HepG2 (cell line): ENCODE data around the gene CASD1. TPM values are rescaled to one million over a fixed set of nuclear protein-coding genes. Genes with fewer than 3 reads are reported as not detected.

ENCODE experiments used
- ATAC-seq: fragments of 200-7000 bp; cut with Tn5 transposase; 3 replicates; pipeline ENCODE4 v1.9.1; 2020; ENCODE audit warnings: mild to moderate bottlenecking, moderate library complexity
- BruUV-seq: library from RNA; stranded (reverse); fragments of 400-500 nt; replicated peaks from 2 replicates; lab custom pipeline; 2021; lab: Mats Ljungman, UMichigan
- CTCF ChIA-PET: fragments of 300-600 bp; formaldehyde crosslinking; extraction: SDS; loops from one replicate; lab custom pipeline; 2021; ENCODE audit warnings: low total read pairs, inconsistent platforms, low intra/inter-chr PET ratio; lab: Yijun Ruan, JAX
- POLR2A ChIA-PET: fragments of 350-600 bp; sonication (Branson Sonifier 250); formaldehyde crosslinking; loops from one replicate; lab custom pipeline; 2020; ENCODE audit warnings: antibody characterized with exemption, inconsistent platforms; lab: Yijun Ruan, JAX
- DNase-seq: peaks from one replicate; pipeline ENCODE4 v3.0.0-alpha.2; 2015; ENCODE audit warnings: low spot score
- FAIRE-seq: peaks from 3 replicates; lab custom pipeline; 2011; peaks lifted over from hg19 to GRCh38; lab: Jason Lieb, UNC
- H2AFZ ChIP-seq: one replicate; pipeline ENCODE4 v1.6.1; 2011; ENCODE audit warnings: low read length, inconsistent platforms
- H3K27ac ChIP-seq: fragments of 300-600 bp; 3 replicates; pipeline ENCODE4 v1.8.0; 2011; ENCODE audit warnings: mixed run types, mild to moderate bottlenecking, mixed read lengths, low read length, inconsistent platforms; ENCODE audit not compliant: insufficient read depth; ENCODE audit errors: extremely low read length
- H3K27me3 ChIP-seq, 2 experiments: fragments of 200-600 bp in 1 of 2; 2 replicates in 1 of 2; 3 replicates in 1 of 2; pipeline versions ENCODE4 v1.6.0 to v1.8.0; 2011; ENCODE audit warnings: low read length in 2 of 2, mild to moderate bottlenecking in 2 of 2, moderate library complexity in 2 of 2, inconsistent platforms in 1 of 2; ENCODE audit not compliant: insufficient read depth in 2 of 2, control insufficient read depth in 1 of 2
- H3K36me3 ChIP-seq, 2 experiments: fragments of 200-600 bp in 1 of 2; replicated peaks in 1 of 2; 2 replicates in 1 of 2; 3 replicates in 1 of 2; pipeline versions ENCODE4 v1.5.1 to v1.8.0; 2011; ENCODE audit warnings: low read length in 2 of 2, inconsistent platforms in 1 of 2; ENCODE audit not compliant: insufficient read depth in 2 of 2, control insufficient read depth in 1 of 2
- H3K4me1 ChIP-seq: 2 replicates; pipeline ENCODE4 v1.5.1; 2012; ENCODE audit warnings: low read length, inconsistent platforms; ENCODE audit not compliant: insufficient read depth
- H3K4me2 ChIP-seq: 2 replicates; pipeline ENCODE4 v1.6.0; 2011; ENCODE audit warnings: low read depth, low read length, inconsistent platforms
- H3K4me3 ChIP-seq, 3 experiments: fragments of 200-600 bp in 1 of 3; sonication (generic), shearing (Covaris generic) in 1 of 3; replicated peaks in 1 of 3; 2 replicates each; pipeline ENCODE4 v1.5.1; 2011 to 2016; ENCODE audit warnings: low read length in 3 of 3, inconsistent platforms in 2 of 3, low read depth in 2 of 3, mild to moderate bottlenecking in 2 of 3, control low read depth in 1 of 3, mixed read lengths in 1 of 3; ENCODE audit not compliant: insufficient read depth in 1 of 3
- H3K79me2 ChIP-seq: one replicate; pipeline ENCODE4 v1.6.1; 2011; ENCODE audit warnings: low read length, inconsistent platforms; ENCODE audit not compliant: insufficient read depth
- H3K9ac ChIP-seq: 2 replicates; pipeline ENCODE4 v1.6.0; 2011; ENCODE audit warnings: mild to moderate bottlenecking, low read depth, low read length, inconsistent platforms; ENCODE audit not compliant: insufficient read depth
- H3K9me3 ChIP-seq: 2 replicates; pipeline ENCODE4 v1.5.1; 2012; ENCODE audit warnings: mild to moderate bottlenecking, low read length
- H4K20me1 ChIP-seq: 2 replicates; pipeline ENCODE4 v1.6.0; 2011; ENCODE audit warnings: inconsistent platforms, mild to moderate bottlenecking, low read length, moderate library complexity; ENCODE audit not compliant: insufficient read depth
- CREM ChIP-seq, 2 experiments: sonication (generic) in 1 of 2; formaldehyde crosslinking in 1 of 2; IDR thresholded peaks; 2 replicates each; pipeline versions ENCODE4 v1.4.0 to v1.6.1; 2016 to 2020; ENCODE audit warnings: antibody characterized with exemption in 1 of 2, mild to moderate bottlenecking in 1 of 2, missing genetic modification reagents in 1 of 2
- HDAC6 ChIP-seq: fragments of 200-600 bp; sonication (generic); IDR thresholded peaks from 2 replicates; pipeline ENCODE4 v1.7.0; 2017; ENCODE audit warnings: mild to moderate bottlenecking, antibody characterized with exemption, low read length, low read depth
- HNRNPH1 ChIP-seq: fragments of 200-400 bp; formaldehyde crosslinking; optimal IDR thresholded peaks from 2 replicates; pipeline ENCODE3; 2017; ENCODE audit warnings: mild to moderate bottlenecking, low read depth, low read length
- LCORL ChIP-seq, 2 experiments: fragments of 450-650 bp in 1 of 2; sonication (generic) in 1 of 2; formaldehyde crosslinking in 1 of 2; IDR thresholded peaks; 2 replicates each; pipeline versions ENCODE4 v1.5.0 to v1.6.1; 2017 to 2020; ENCODE audit warnings: antibody characterized with exemption in 1 of 2, missing genetic modification reagents in 1 of 2
- MTF2 ChIP-seq: sonication (generic); formaldehyde crosslinking; IDR thresholded peaks from 2 replicates; pipeline ENCODE4 v1.5.0; 2020; ENCODE audit warnings: missing genetic modification reagents, borderline replicate concordance
- SNAI1 ChIP-seq: sonication (generic); formaldehyde crosslinking; IDR thresholded peaks from 2 replicates; pipeline ENCODE4 v1.5.0; 2020; ENCODE audit warnings: mild to moderate bottlenecking, missing genetic modification reagents, borderline replicate concordance
- SRSF1 ChIP-seq: fragments of 200-400 bp; formaldehyde crosslinking; optimal IDR thresholded peaks from 2 replicates; pipeline ENCODE3; 2017; ENCODE audit warnings: mild to moderate bottlenecking, low read depth, low read length, moderate library complexity
- TBP ChIP-seq: sonication (generic); formaldehyde crosslinking; IDR thresholded peaks from 2 replicates; pipeline ENCODE4 v1.5.0; 2020; ENCODE audit warnings: missing genetic modification reagents
- ZNF20 ChIP-seq: sonication (generic); formaldehyde crosslinking; IDR thresholded peaks from 2 replicates; pipeline ENCODE4 v1.4.0; 2020; ENCODE audit warnings: mild to moderate bottlenecking, moderate library complexity, missing genetic modification reagents
- ZNF350 ChIP-seq: sonication (generic); formaldehyde crosslinking; IDR thresholded peaks from 2 replicates; pipeline ENCODE4 v1.4.0; 2020; ENCODE audit warnings: mild to moderate bottlenecking, low read depth, missing genetic modification reagents, borderline replicate concordance
- ZNF678 ChIP-seq: sonication (generic); formaldehyde crosslinking; IDR thresholded peaks from 2 replicates; pipeline ENCODE4 v1.4.0; 2020; ENCODE audit warnings: mild to moderate bottlenecking, missing genetic modification reagents
- WGBS: methylation state at CpG from one replicate; pipeline ENCODE4 v1.1.6; 2017; ENCODE audit warnings: low lambda C conversion rate; 5-methylcytosine and 5-hydroxymethylcytosine counted together
- in situ Hi-C: cut with HindIII; loops from 2 replicates; pipeline ENCODE4 v1.10.0; 2017; ENCODE audit warnings: low pct_unique_long_range_greater_than_20kb; ENCODE audit not compliant: extremely low pct_ligation_motif_present
- intact Hi-C: fragments of 100-400 bp; cut with micrococcal nuclease; formaldehyde crosslinking; loops from one replicate; pipeline ENCODE4 v1.10.0; 2022; ENCODE audit not compliant: unreplicated experiment
- polyA plus RNA-seq, 8 experiments: library from polyadenylated mRNA; depleted of rRNA in 3 of 8; stranded (reverse) in 7 of 8; unstranded in 1 of 8; fragments of >200 nt; fragmentation: Illumina TruSeq in 4 of 8; extraction: Trizol in 4 of 8; gene quantifications; 2 replicates each; pipeline versions ENCODE4 v1.2.1 to v1.2.3, GENCODE V29; 2011 to 2016; ENCODE audit warnings: low read depth in 4 of 8, missing spikeins in 1 of 8, mixed read lengths in 1 of 8; ENCODE audit not compliant: insufficient read depth in 1 of 8
- total RNA-seq, 5 experiments: library from RNA; depleted of rRNA; stranded (reverse); fragments of >200 nt; fragmentation: Illumina TruSeq; extraction: Trizol; gene quantifications; 2 replicates each; pipeline ENCODE4 v1.2.3, GENCODE V29; 2016; ENCODE audit warnings: low read depth in 1 of 5
- TF ChIP-seq, protein P1 (sequence below): IDR thresholded peaks from 2 replicates; pipeline ENCODE4 v1.6.1; 2016; ENCODE audit warnings: missing compliant biosample characterization, missing genetic modification reagents, borderline replicate concordance
- TF ChIP-seq, protein P2 (sequence below): sonication (generic); formaldehyde crosslinking; conservative IDR thresholded peaks from 2 replicates; pipeline ENCODE4 v1.8.0; 2022; ENCODE audit warnings: low read depth, missing genetic modification reagents
- TF ChIP-seq, protein P3 (sequence below), 2 experiments: sonication (generic) in 1 of 2; formaldehyde crosslinking in 1 of 2; IDR thresholded peaks; 2 replicates each; pipeline versions ENCODE4 v1.5.1 to v1.6.1; 2011 to 2020; ENCODE audit warnings: borderline replicate concordance in 1 of 2, low read depth in 1 of 2, low read length in 1 of 2, mild to moderate bottlenecking in 1 of 2, missing genetic modification reagents in 1 of 2, moderate library complexity in 1 of 2

CASD1 gene
- total and polyA plus RNA-seq, 2 of the 13 experiments (the other 11 are each of a cell fraction or from before 2014, with no cell fraction given) = 22.9 to 32.6 TPM

DNA sequence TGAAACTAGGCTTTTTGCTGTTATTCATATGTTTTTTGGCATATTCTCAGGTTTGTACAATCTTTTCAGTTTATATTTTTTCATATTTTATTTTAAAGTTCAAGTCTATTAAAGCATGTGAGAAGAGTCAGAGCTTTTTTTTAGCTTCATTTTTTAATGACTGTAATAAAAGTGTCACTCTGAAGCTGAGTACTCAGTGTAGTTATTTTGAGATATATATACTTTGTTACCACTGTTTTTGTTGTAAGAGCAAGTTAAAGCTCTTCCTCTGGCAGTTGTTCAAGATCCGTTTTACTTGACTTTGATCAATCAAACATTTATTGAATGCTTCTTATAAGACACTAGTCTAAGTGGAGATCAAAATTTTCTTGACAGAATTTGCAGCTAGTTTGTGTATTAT, 37.5 kb downstream of the CASD1 start:
- no peak for FAIRE-seq

DNA sequence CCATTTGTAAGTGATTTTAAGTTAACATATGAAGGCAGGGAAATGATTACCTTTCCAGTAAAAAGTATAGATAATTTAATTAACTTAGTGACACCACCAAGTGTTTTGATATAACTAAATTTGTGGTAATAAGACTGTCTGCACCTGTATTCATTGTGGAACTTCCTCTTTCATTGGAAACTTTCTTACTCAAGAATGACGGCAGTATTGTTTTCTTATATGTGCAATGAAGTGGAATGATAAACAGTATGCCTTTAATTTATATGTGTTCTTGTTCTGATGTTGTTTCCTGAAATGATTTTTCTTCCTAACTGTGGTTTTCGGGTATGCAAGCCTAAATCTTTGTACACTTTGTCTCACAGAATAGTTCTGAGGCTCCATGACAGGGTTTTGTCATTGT, 46.4 kb downstream of the CASD1 start:
- no peaks in the 10 kb centered on the region for H3K27me3 ChIP-seq
- H3K27ac ChIP-seq = no peak overlapping the region
- ChIA-PET CTCF (no interaction called here), POLR2A (no interaction called here)
- H4K20me1 ChIP-seq = no peaks in the 10 kb centered on the region
- FAIRE-seq (no peak), ATAC-seq (no peak), DNase-seq (no peak)
- H3K9me3 ChIP-seq = no peaks in the 10 kb centered on the region
- BruUV-seq = no TSS peak
- H3K9ac ChIP-seq = no peak overlapping the region
- in situ Hi-C loops = no loop called here
- peaks cover 3% of the 10 kb centered on the region in 2 experiments; a peak in 2 of 5 replicates for H3K36me3 ChIP-seq
- peaks cover 18% of the 10 kb centered on the region for H3K4me1 ChIP-seq
- H3K79me2 ChIP-seq = no peaks in the 10 kb centered on the region
- TF ChIP-seq, protein P1, sequence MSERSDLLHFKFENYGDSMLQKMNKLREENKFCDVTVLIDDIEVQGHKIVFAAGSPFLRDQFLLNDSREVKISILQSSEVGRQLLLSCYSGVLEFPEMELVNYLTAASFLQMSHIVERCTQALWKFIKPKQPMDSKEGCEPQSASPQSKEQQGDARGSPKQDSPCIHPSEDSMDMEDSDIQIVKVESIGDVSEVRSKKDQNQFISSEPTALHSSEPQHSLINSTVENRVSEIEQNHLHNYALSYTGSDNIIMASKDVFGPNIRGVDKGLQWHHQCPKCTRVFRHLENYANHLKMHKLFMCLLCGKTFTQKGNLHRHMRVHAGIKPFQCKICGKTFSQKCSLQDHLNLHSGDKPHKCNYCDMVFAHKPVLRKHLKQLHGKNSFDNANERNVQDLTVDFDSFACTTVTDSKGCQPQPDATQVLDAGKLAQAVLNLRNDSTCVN (CRISPR knock-in tag) = no peak
- TF ChIP-seq, protein P2, sequence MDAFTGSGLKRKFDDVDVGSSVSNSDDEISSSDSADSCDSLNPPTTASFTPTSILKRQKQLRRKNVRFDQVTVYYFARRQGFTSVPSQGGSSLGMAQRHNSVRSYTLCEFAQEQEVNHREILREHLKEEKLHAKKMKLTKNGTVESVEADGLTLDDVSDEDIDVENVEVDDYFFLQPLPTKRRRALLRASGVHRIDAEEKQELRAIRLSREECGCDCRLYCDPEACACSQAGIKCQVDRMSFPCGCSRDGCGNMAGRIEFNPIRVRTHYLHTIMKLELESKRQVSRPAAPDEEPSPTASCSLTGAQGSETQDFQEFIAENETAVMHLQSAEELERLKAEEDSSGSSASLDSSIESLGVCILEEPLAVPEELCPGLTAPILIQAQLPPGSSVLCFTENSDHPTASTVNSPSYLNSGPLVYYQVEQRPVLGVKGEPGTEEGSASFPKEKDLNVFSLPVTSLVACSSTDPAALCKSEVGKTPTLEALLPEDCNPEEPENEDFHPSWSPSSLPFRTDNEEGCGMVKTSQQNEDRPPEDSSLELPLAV (CRISPR knock-in tag) = no peak
- TF ChIP-seq MTF2 (CRISPR knock-in tag) (no peak), ZNF350 (CRISPR knock-in tag) (no peak), SRSF1 (no peak), ZNF678 (CRISPR knock-in tag) (no peak), SNAI1 (CRISPR knock-in tag) (no peak)
- H3K4me2 ChIP-seq = no peak overlapping the region
- H3K4me3 ChIP-seq = no peak overlapping the region
- intact Hi-C loops = no loop called here
- no peak overlapping the region for H2AFZ ChIP-seq
- WGBS = 93% methylated on average over 2 of the region's 2 CpGs

More for the DNA sequence above, 37.5 kb downstream of the CASD1 start:
- ATAC-seq (no peak), DNase-seq (no peak)
- Histone ChIP-seq H2AFZ (no peak overlapping the region), H3K9ac (no peak overlapping the region), H3K4me2 (no peak overlapping the region), H3K79me2 (no peaks in the 10 kb centered on the region), H3K27me3 (no peaks in the 10 kb centered on the region), H3K4me3 (no peak overlapping the region), H4K20me1 (no peaks in the 10 kb centered on the region), H3K4me1 (no peaks in the 10 kb centered on the region), H3K27ac (no peak overlapping the region), H3K9me3 (no peaks in the 10 kb centered on the region), H3K36me3 (peaks cover 1 to 3% of the 10 kb centered on the region in 2 experiments; a peak in 1 of 5 replicates)
- TF ChIP-seq HDAC6 (no peak), CREM (IDR thresholded peaks at IDR 0.05) (no peak), CREM (CRISPR knock-in tag; IDR thresholded peaks at IDR 0.05) (no peak), TBP (CRISPR knock-in tag) (no peak), HNRNPH1 (no peak), ZNF20 (no peak), LCORL (IDR thresholded peaks at IDR 0.05) (no peak), LCORL (CRISPR knock-in tag; IDR thresholded peaks at IDR 0.05) (no peak)
- TF ChIP-seq, protein P3, sequence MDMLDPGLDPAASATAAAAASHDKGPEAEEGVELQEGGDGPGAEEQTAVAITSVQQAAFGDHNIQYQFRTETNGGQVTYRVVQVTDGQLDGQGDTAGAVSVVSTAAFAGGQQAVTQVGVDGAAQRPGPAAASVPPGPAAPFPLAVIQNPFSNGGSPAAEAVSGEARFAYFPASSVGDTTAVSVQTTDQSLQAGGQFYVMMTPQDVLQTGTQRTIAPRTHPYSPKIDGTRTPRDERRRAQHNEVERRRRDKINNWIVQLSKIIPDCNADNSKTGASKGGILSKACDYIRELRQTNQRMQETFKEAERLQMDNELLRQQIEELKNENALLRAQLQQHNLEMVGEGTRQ (IDR thresholded peaks at IDR 0.05; ENCODE audit: low read depth, low read length) = no peak
- TF ChIP-seq, protein P3 (CRISPR knock-in tag; IDR thresholded peaks at IDR 0.05; ENCODE audit: borderline replicate concordance) = no peak
- CTCF ChIA-PET = no interaction called here
- no TSS peak for BruUV-seq
- in situ Hi-C loops = no loop called here
- POLR2A ChIA-PET = no interaction called here
- WGBS = 88% methylated on average over 1 of the region's 1 CpG
- intact Hi-C loops = no loop called here
